ENCODE data around the gene CATSPERE.

Gene CATSPERE

DNA sequence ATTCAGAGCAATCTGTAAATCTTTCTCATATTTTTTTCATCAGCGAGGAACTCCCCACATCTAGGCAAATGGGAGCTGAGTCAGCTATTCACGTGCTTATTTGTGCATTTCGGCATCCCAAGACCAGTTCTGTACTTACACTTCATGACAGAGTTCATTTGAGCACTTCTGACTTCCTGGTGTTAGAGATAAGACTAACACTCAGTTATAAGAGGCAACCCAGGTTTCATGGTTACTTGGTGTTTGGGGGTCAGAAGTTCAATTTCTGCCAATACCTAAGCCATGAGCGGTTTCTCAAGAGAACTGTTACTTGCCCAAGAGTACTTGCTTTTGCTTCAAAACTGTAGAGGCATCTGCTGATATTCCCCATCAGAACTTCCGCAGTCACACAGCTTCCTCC, 167.7 kb downstream of the CATSPERE start:
- no peak overlapping the region for H3K27ac ChIP-seq
- no peaks in the 10 kb centered on the region for H3K36me3 ChIP-seq
- no peak for DNase-seq
- H3K4me3 ChIP-seq (ENCODE audit: low read depth, low read length): no peak overlapping the region
- no peaks in the 10 kb centered on the region for H3K27me3 ChIP-seq (ENCODE audit: insufficient read depth, low read depth, severe bottlenecking)
- H3K9me3 ChIP-seq (ENCODE audit: severe bottlenecking): peaks cover 4% of the 10 kb centered on the region
- TF ChIP-seq, protein P1, sequence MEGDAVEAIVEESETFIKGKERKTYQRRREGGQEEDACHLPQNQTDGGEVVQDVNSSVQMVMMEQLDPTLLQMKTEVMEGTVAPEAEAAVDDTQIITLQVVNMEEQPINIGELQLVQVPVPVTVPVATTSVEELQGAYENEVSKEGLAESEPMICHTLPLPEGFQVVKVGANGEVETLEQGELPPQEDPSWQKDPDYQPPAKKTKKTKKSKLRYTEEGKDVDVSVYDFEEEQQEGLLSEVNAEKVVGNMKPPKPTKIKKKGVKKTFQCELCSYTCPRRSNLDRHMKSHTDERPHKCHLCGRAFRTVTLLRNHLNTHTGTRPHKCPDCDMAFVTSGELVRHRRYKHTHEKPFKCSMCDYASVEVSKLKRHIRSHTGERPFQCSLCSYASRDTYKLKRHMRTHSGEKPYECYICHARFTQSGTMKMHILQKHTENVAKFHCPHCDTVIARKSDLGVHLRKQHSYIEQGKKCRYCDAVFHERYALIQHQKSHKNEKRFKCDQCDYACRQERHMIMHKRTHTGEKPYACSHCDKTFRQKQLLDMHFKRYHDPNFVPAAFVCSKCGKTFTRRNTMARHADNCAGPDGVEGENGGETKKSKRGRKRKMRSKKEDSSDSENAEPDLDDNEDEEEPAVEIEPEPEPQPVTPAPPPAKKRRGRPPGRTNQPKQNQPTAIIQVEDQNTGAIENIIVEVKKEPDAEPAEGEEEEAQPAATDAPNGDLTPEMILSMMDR (IDR thresholded peaks at IDR 0.05; ENCODE audit: low read depth, low read length): no peak

DNA sequence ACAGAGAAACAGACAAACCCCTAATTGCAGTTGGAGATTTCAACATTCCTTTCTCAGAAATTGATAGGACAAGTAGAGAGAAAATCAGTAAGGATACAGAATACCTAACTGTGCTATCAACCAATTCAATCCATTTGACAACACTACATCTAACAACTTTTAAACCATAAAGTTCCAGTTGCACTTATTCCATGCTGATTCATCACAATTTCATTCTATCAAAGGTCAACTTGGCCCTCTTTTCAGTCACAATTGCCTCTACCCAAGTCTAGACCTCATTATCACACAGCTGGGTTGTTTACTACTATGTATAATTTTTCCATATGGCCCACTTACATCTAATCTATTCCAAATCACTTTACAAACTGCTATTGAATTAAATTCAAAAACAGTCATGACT, 172.1 kb downstream of the CATSPERE start:
- TF ChIP-seq, protein P1 (IDR thresholded peaks at IDR 0.05; ENCODE audit: low read depth, low read length): no peak
- H3K27ac ChIP-seq: no peak overlapping the region
- H3K36me3 ChIP-seq: no peaks in the 10 kb centered on the region
- H3K4me3 ChIP-seq (ENCODE audit: low read depth, low read length): no peak overlapping the region
- H3K9me3 ChIP-seq (ENCODE audit: severe bottlenecking): peaks cover 4% of the 10 kb centered on the region
- H3K27me3 ChIP-seq (ENCODE audit: insufficient read depth, low read depth, severe bottlenecking): no peaks in the 10 kb centered on the region
- DNase-seq: no peak

DNA sequence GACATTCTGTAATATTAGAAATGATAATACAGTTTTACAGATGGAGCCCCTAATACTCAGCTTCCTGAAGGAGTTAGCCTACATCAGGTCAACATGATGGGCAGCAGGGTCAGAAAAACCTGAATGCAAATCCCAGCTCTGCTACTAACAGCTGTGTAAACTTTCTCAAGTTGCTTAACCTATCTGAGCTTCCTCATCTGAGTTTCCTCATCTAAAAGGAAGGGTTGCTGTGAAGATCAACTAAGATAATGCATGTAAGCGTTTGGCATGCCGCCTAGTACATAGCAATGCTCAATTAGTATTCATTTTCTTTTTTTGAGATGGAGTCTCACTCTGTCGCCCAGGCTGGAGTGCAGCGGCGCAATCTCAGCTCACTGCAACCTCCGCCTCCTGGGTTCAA, 173.5 kb downstream of the CATSPERE start:
- H3K9me3 ChIP-seq (ENCODE audit: severe bottlenecking): peaks cover 4% of the 10 kb centered on the region
- no peaks in the 10 kb centered on the region for H3K27me3 ChIP-seq (ENCODE audit: insufficient read depth, low read depth, severe bottlenecking)
- TF ChIP-seq, protein P1 (IDR thresholded peaks at IDR 0.05; ENCODE audit: low read depth, low read length): no peak
- H3K36me3 ChIP-seq: no peaks in the 10 kb centered on the region
- no peak overlapping the region for H3K4me3 ChIP-seq (ENCODE audit: low read depth, low read length)
- no peak overlapping the region for H3K27ac ChIP-seq
- no peak for DNase-seq

DNA sequence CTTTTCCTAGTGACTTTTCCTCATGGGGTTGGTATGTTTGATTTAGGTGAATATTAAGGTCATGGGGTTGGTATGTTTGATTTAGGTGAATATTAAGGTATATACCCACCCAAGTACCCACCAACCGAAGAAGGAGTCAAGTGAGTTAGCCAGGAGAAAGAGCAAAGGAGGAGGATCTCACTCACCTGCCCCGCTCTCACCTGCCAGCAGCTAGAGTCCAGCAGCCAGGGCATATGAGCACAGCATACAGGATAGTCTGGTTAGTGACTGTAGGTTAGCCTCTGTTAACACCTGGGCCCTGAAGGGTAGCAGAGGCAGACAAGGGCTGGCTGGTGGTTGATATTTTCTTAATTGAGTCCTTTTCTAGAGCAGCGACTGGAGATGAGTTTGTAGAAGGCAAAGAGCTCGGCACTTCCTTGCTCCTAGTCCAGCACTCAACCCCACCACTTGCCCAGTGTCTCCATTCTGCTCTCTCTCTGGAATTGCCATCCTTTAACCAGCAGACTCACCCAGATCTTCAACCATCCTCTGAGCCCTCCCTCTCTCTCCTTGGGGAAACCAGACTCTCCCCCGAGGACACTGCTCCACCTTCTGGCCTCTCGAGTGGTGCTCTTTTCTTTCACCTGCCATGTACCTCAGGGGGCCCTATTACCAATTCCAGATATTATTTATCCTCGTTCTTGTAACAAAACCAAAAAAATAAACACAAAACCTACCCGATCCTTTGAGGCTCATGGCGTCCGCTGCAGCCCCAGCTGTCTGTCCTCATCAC, 175.6 kb downstream of the CATSPERE start:
- no peaks in the 10 kb centered on the region for H3K27me3 ChIP-seq (ENCODE audit: insufficient read depth, low read depth, severe bottlenecking)
- H3K9me3 ChIP-seq (ENCODE audit: severe bottlenecking): peaks cover 3% of the 10 kb centered on the region
- H3K36me3 ChIP-seq: no peaks in the 10 kb centered on the region
- H3K27ac ChIP-seq: no peak overlapping the region
- TF ChIP-seq, protein P1 (IDR thresholded peaks at IDR 0.05; ENCODE audit: low read depth, low read length): no peak
- no peak overlapping the region for H3K4me3 ChIP-seq (ENCODE audit: low read depth, low read length)
- no peak for DNase-seq

DNA sequence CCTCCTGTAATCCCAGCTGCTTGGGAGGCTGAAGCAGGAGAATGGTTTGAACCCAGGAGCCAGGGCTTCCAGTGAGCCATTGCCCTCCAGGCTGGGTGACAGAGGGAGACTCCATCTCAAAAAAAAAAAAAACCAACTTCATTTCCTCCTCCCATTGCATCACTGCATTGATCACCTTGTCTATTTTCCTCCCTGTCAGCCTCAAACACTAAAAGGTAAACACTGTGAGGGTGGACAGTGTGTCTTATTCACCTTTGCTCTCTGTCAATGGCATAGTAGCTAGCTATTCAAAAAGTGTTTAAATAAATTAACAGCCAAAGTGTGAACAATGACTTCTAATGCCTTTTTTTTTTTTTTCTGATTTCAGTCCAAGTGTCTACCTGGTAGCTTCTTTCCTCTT, 178.5 kb downstream of the CATSPERE start:
- TF ChIP-seq, protein P1 (IDR thresholded peaks at IDR 0.05; ENCODE audit: low read depth, low read length): no peak
- no peak overlapping the region for H3K27ac ChIP-seq
- peaks cover 7% of the 10 kb centered on the region for H3K9me3 ChIP-seq (ENCODE audit: severe bottlenecking)
- H3K36me3 ChIP-seq: no peaks in the 10 kb centered on the region
- no peak overlapping the region for H3K4me3 ChIP-seq (ENCODE audit: low read depth, low read length)
- no peaks in the 10 kb centered on the region for H3K27me3 ChIP-seq (ENCODE audit: insufficient read depth, low read depth, severe bottlenecking)
- no peak for DNase-seq

DNA sequence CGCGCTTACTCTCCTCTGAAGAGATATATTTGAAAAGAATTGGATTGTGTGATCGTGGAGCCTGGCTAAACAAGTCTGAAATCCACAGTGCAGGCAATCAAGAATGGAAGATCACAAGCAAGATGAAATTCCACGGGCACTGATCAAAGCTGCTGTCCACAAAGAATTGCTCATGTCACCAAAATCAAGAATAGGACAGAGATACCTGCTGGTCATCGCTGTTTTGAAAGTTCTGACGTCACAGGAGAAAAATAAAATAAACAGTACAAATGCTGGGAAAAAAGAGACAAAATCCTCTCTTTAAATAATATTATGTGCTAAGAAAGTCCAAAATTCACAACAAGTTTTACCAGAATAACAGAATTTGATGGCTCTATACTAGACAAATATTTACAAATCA, 179.8 kb downstream of the CATSPERE start:
- Histone ChIP-seq H3K27me3 (ENCODE audit: insufficient read depth, low read depth, severe bottlenecking) (no peaks in the 10 kb centered on the region), H3K9me3 (ENCODE audit: severe bottlenecking) (peaks cover 7% of the 10 kb centered on the region), H3K27ac (no peak overlapping the region), H3K4me3 (ENCODE audit: low read depth, low read length) (no peak overlapping the region), H3K36me3 (no peaks in the 10 kb centered on the region)
- TF ChIP-seq, protein P1 (IDR thresholded peaks at IDR 0.05; ENCODE audit: low read depth, low read length): no peak
- DNase-seq: no peak

Data from WERI-Rb-1 (cell line).